NT2/D1 (cell line): ENCODE data around the gene FAM83E.

Experiments
- YY1 ChIP-seq: IDR thresholded peaks from 2 replicates; pipeline ENCODE4 v1.6.1; 2011; ENCODE audit not compliant: insufficient read length, insufficient read depth
- ZNF274 ChIP-seq: IDR thresholded peaks from 2 replicates; pipeline ENCODE4 v1.6.1; 2011; ENCODE audit warnings: mild to moderate bottlenecking, low read depth, low read length

DNA sequence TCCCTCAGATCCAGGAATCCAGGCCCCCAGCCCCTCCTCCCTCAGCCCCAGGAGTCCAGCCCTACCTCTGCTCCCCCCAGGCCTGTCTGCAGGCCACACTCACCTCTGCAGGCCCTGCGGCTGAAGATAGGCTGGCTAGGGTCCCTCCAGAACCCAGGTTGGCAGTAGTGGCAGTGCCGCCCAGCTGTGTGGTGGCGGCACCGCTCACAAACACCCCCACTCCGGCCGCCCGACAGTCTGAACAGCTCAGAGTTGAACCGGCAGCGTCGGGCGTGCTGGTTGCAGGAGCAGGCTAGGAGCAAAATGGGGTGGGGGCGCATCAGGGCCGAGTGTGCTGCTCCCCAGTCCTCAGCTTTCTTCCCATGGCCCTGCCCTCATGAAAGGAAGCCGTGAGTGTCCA is 49.6 kb upstream of the FAM83E start:
- TF ChIP-seq YY1 (no peak), ZNF274 (no peak)
